ENCODE results near the gene TNRC18. TPM values are rescaled to one million over a fixed set of nuclear protein-coding genes. Genes with fewer than 3 reads are reported as not detected.

TNRC18 gene
- total and polyA plus RNA-seq, 7 donors: 5.9 to 27.9 (median 18.5) TPM

- TF ChIP-seq CTCF (IDR thresholded peaks at IDR 0.05): no peak
- no peaks in the 10 kb centered on the region for H3K27me3 ChIP-seq (ENCODE audit: insufficient read depth in 3 of 3, low read length in 2 of 3)
- peak; percentile 60 to 73 for DNase-seq
- peak overlapping the region; percentile 100 for H3K27ac ChIP-seq
- 17 to 39% (median 25%) methylated on average over 27 to 31 of the region's 31 CpGs for WGBS, 3 donors
- H3K4me1 ChIP-seq: peaks cover 14% of the 10 kb centered on the region
- H3K36me3 ChIP-seq (ENCODE audit: insufficient read depth in 1 of 2, low read depth in 1 of 2): no peaks in the 10 kb centered on the region
- H3K4me3 ChIP-seq: peak overlapping the region; percentile 99
- no peaks in the 10 kb centered on the region for H3K9me3 ChIP-seq
- intact Hi-C loops (cut with DNase I): no loop called here
- ATAC-seq: no peak
Measured at GRCh38 chr7:5429253-5429856, 5.7 kb upstream of the TNRC18 start.

GRCh38 chr7:5428478-5429252 lies 5.0 kb upstream of the TNRC18 start:
- ATAC-seq: peak in 3 of 4 donors; percentile 7 to 24 (median 9)
- peaks cover 14% of the 10 kb centered on the region for H3K4me1 ChIP-seq
- intact Hi-C loops (cut with DNase I): no loop called here
- 9 to 24% (median 15%) methylated on average over 44 to 46 of the region's 46 CpGs for WGBS, 3 donors
- no peaks in the 10 kb centered on the region for H3K9me3 ChIP-seq
- no peaks in the 10 kb centered on the region for H3K36me3 ChIP-seq (ENCODE audit: insufficient read depth in 1 of 2, low read depth in 1 of 2)
- H3K27me3 ChIP-seq (ENCODE audit: insufficient read depth in 3 of 3, low read length in 2 of 3): no peaks in the 10 kb centered on the region
- peak overlapping the region; percentile 99 for H3K4me3 ChIP-seq
- peak; percentile 77 to 86 for DNase-seq
- H3K27ac ChIP-seq: peak overlapping the region; percentile 100
- no peak for TF ChIP-seq CTCF (IDR thresholded peaks at IDR 0.05)

- Histone ChIP-seq H3K27ac (peak overlapping the region; percentile 100), H3K36me3 (ENCODE audit: insufficient read depth in 1 of 2, low read depth in 1 of 2) (no peaks in the 10 kb centered on the region), H3K27me3 (ENCODE audit: insufficient read depth in 3 of 3, low read length in 2 of 3) (no peaks in the 10 kb centered on the region), H3K9me3 (no peaks in the 10 kb centered on the region), H3K4me1 (peaks cover 14% of the 10 kb centered on the region), H3K4me3 (peak overlapping the region; percentile 99)
- intact Hi-C loops (cut with DNase I): no loop called here
- TF ChIP-seq CTCF (IDR thresholded peaks at IDR 0.05): no peak
- ATAC-seq (no peak), DNase-seq (peak in 1 of 2 donors; percentile 77)
- 0 to 2% (median 1%) methylated on average over 13 of the region's 13 CpGs for WGBS, 3 donors
Measured at GRCh38 chr7:5426226-5426475, 2.5 kb upstream of the TNRC18 start.

GRCh38 chr7:5425507-5426225 lies 2.0 kb upstream of the TNRC18 start:
- peaks cover 14% of the 10 kb centered on the region for H3K4me1 ChIP-seq
- ATAC-seq: peak; percentile 25 to 54 (median 38)

More at GRCh38 chr7:5425507-5426225, 2.0 kb upstream of the TNRC18 start:
- no peaks in the 10 kb centered on the region for H3K36me3 ChIP-seq (ENCODE audit: insufficient read depth in 1 of 2, low read depth in 1 of 2)
- peak; percentile 69 to 83 for DNase-seq
- TF ChIP-seq CTCF (IDR thresholded peaks at IDR 0.05): no peak
- peak overlapping the region; percentile 99 for H3K4me3 ChIP-seq
- WGBS, 3 donors: 0 to 1% (median 0%) methylated on average over 36 to 38 of the region's 38 CpGs
- intact Hi-C loops (cut with DNase I): no loop called here
- H3K27ac ChIP-seq: peak overlapping the region; percentile 100
- H3K27me3 ChIP-seq (ENCODE audit: insufficient read depth in 3 of 3, low read length in 2 of 3): no peaks in the 10 kb centered on the region
- H3K9me3 ChIP-seq: no peaks in the 10 kb centered on the region

Data from psoas muscle (tissue), 8 donors.